H9 (cell line): ENCODE results near the gene BAIAP2L1. TPM values are rescaled to one million over a fixed set of nuclear protein-coding genes. Genes with fewer than 3 reads are reported as not detected.
A peak's percentile ranks its signal among the peaks of the same experiment; 100 is the strongest.

Source experiments
- DNase-seq: peaks from one replicate; pipeline ENCODE4 v3.0.0-alpha.2; 2017
- H2AFZ ChIP-seq: one replicate; pipeline ENCODE4 v1.6.1; 2013; ENCODE audit warnings: mild to moderate bottlenecking, low read length, control low read depth, moderate library complexity
- H2AK5ac ChIP-seq: 2 replicates; pipeline ENCODE4 v1.6.1; 2013; ENCODE audit warnings: low read length, control low read depth, mixed read lengths; ENCODE audit not compliant: insufficient read length
- H2BK120ac ChIP-seq: one replicate; pipeline ENCODE4 v1.6.1; 2013; ENCODE audit warnings: low read depth, mild to moderate bottlenecking, low read length, control low read depth, inconsistent platforms; ENCODE audit not compliant: poor library complexity, severe bottlenecking
- H2BK12ac ChIP-seq: 2 replicates; pipeline ENCODE4 v1.6.1; 2013; ENCODE audit warnings: low read length, control low read depth, mixed read lengths, low read depth; ENCODE audit not compliant: insufficient read length
- H2BK15ac ChIP-seq: 2 replicates; pipeline ENCODE4 v1.6.1; 2013; ENCODE audit warnings: low read depth, low read length, control low read depth
- H2BK20ac ChIP-seq: one replicate; pipeline ENCODE4 v1.6.1; 2013; ENCODE audit warnings: low read depth, mild to moderate bottlenecking, low read length, control low read depth, inconsistent platforms; ENCODE audit not compliant: poor library complexity, severe bottlenecking
- H2BK5ac ChIP-seq: 2 replicates; pipeline ENCODE4 v1.6.1; 2013; ENCODE audit warnings: low read length, control low read depth, mixed read lengths; ENCODE audit not compliant: insufficient read length
- H3K14ac ChIP-seq: 2 replicates; pipeline ENCODE4 v1.6.1; 2013; ENCODE audit warnings: low read length, control low read depth; ENCODE audit not compliant: insufficient read depth
- H3K18ac ChIP-seq: 2 replicates; pipeline ENCODE4 v1.6.1; 2013; ENCODE audit warnings: low read depth, mild to moderate bottlenecking, mixed read lengths, low read length, control low read depth; ENCODE audit not compliant: insufficient read length
- H3K23ac ChIP-seq: 2 replicates; pipeline ENCODE4 v1.6.1; 2013; ENCODE audit warnings: low read length, control low read depth, mixed read lengths, low read depth; ENCODE audit not compliant: insufficient read length
- H3K23me2 ChIP-seq: 2 replicates; pipeline ENCODE4 v1.6.1; 2013; ENCODE audit warnings: low read depth, mild to moderate bottlenecking, mixed read lengths, low read length, control low read depth; ENCODE audit not compliant: insufficient read length, poor library complexity, severe bottlenecking
- H3K27ac ChIP-seq: 2 replicates; pipeline ENCODE4 v1.5.1; 2013; ENCODE audit warnings: low read length, control low read depth, mixed read lengths, low read depth; ENCODE audit not compliant: insufficient read length
- H3K27me3 ChIP-seq: 2 replicates; pipeline ENCODE4 v1.6.1; 2013; ENCODE audit warnings: low read length, control low read depth, inconsistent platforms; ENCODE audit not compliant: insufficient read depth
- H3K4ac ChIP-seq: 2 replicates; pipeline ENCODE4 v1.6.1; 2013; ENCODE audit warnings: low read depth, mild to moderate bottlenecking, control low read depth, inconsistent platforms, low read length, moderate library complexity
- H3K4me1 ChIP-seq: 2 replicates; pipeline ENCODE4 v1.6.1; 2013; ENCODE audit warnings: low read length, control low read depth, inconsistent platforms; ENCODE audit not compliant: insufficient read depth
- H3K4me2 ChIP-seq: 2 replicates; pipeline ENCODE4 v1.6.1; 2013; ENCODE audit warnings: low read length, control low read depth, mixed read lengths; ENCODE audit not compliant: insufficient read length, insufficient read depth
- H3K56ac ChIP-seq: 2 replicates; pipeline ENCODE4 v1.6.1; 2013; ENCODE audit warnings: low read depth, mild to moderate bottlenecking, mixed read lengths, low read length, control low read depth; ENCODE audit not compliant: insufficient read length
- H3K79me1 ChIP-seq: 2 replicates; pipeline ENCODE4 v1.6.1; 2013; ENCODE audit warnings: low read depth, mild to moderate bottlenecking, moderate library complexity, low read length, control low read depth, inconsistent platforms; ENCODE audit not compliant: insufficient read depth, poor library complexity, severe bottlenecking
- H3K79me2 ChIP-seq: 2 replicates; pipeline ENCODE4 v1.6.1; 2013; ENCODE audit warnings: low read length, control low read depth, inconsistent platforms; ENCODE audit not compliant: insufficient read depth
- H3K9ac ChIP-seq: 2 replicates; pipeline ENCODE4 v1.6.1; 2013; ENCODE audit warnings: low read length, control low read depth, mixed read lengths; ENCODE audit not compliant: insufficient read length; ENCODE audit errors: extremely low read depth
- H3K9me3 ChIP-seq: one replicate; pipeline ENCODE4 v1.6.1; 2013; ENCODE audit warnings: low read depth, low read length, inconsistent platforms; ENCODE audit not compliant: control insufficient read depth
- H3T11ph ChIP-seq: one replicate; pipeline ENCODE4 v1.6.1; 2013; ENCODE audit warnings: mild to moderate bottlenecking, low read length, control low read depth, inconsistent platforms
- H4K20me1 ChIP-seq: one replicate; pipeline ENCODE4 v1.6.1; 2013; ENCODE audit not compliant: control insufficient read depth, insufficient read length, insufficient read depth
- H4K5ac ChIP-seq: 2 replicates; pipeline ENCODE4 v1.6.1; 2013; ENCODE audit warnings: low read depth, mild to moderate bottlenecking, mixed read lengths, low read length, control low read depth; ENCODE audit not compliant: insufficient read length
- H4K8ac ChIP-seq: replicated peaks from 2 replicates; pipeline ENCODE4 v1.6.1; 2013; ENCODE audit warnings: low read length, control low read depth, mixed read lengths, low read depth; ENCODE audit not compliant: insufficient read length
- H4K91ac ChIP-seq: 2 replicates; pipeline ENCODE4 v1.6.1; 2013; ENCODE audit warnings: low read depth, mild to moderate bottlenecking, moderate library complexity, mixed read lengths, low read length, control low read depth; ENCODE audit not compliant: insufficient read length
- H3K27ac Mint-ChIP-seq, 3 experiments: 2 replicates in 2 of 3; 3 replicates in 1 of 3; pipeline ENCODE4 v1.8.0; 2020 to 2021; ENCODE audit warnings: mixed read lengths in 3 of 3, mild to moderate bottlenecking in 1 of 3, moderate library complexity in 1 of 3
- H3K27me3 Mint-ChIP-seq: 2 replicates; pipeline ENCODE4 v1.8.0; 2021; ENCODE audit warnings: low read depth, mild to moderate bottlenecking, moderate library complexity, mixed read lengths
- H3K36me3 Mint-ChIP-seq, 3 experiments: 2 replicates in 2 of 3; 3 replicates in 1 of 3; pipeline ENCODE4 v1.8.0; 2020 to 2021; ENCODE audit warnings: low read depth in 3 of 3, mixed read lengths in 3 of 3; ENCODE audit not compliant: insufficient read depth in 1 of 3
- H3K4me1 Mint-ChIP-seq, 2 experiments: 2 replicates each; pipeline ENCODE4 v1.8.0; 2020; ENCODE audit warnings: mixed read lengths in 2 of 2
- H3K4me3 Mint-ChIP-seq, 2 experiments: 2 replicates in 1 of 2; 3 replicates in 1 of 2; pipeline ENCODE4 v1.8.0; 2020 to 2021; ENCODE audit warnings: mild to moderate bottlenecking in 2 of 2, mixed read lengths in 2 of 2, moderate library complexity in 1 of 2
- H3K9me3 Mint-ChIP-seq, 2 experiments: 2 replicates in 1 of 2; 3 replicates in 1 of 2; pipeline ENCODE4 v1.8.0; 2020; ENCODE audit warnings: mild to moderate bottlenecking in 2 of 2, mixed read lengths in 2 of 2, moderate library complexity in 1 of 2
- CTCF ChIP-seq: fragments of 200-600 bp; sonication (generic); conservative IDR thresholded peaks from 3 replicates; pipeline ENCODE4 v1.8.0; 2021; ENCODE audit warnings: antibody characterized with exemption, mild to moderate bottlenecking
- WGBS: extraction: QIAGEN DNeasy Blood & Tissue Kit; methylation state at CpG from one replicate; pipeline ENCODE4 v1.1.7; 2013; ENCODE audit warnings: missing lambda C conversion rate, low lambda C conversion rate, mixed read lengths; ENCODE audit not compliant: insufficient read length; ENCODE audit errors: extremely low coverage; 5-methylcytosine and 5-hydroxymethylcytosine counted together
- total RNA-seq: library from RNA; stranded (reverse); gene quantifications from 2 replicates; pipeline ENCODE4 v1.2.1, GENCODE V29; 2021

Gene BAIAP2L1
- total RNA-seq, 1 experiment from 2014 or later: 25.9 TPM

- no peak for TF ChIP-seq CTCF
- H3K27ac ChIP-seq: no peak overlapping the region
- H3K9ac ChIP-seq: peak overlapping the region; percentile 69
- no peak overlapping the region for H4K8ac ChIP-seq
- peak overlapping the region; percentile 69 for H3K4me2 ChIP-seq
- H3K79me1 ChIP-seq: peaks cover 6% of the 10 kb centered on the region
- no peak for DNase-seq
- no peak overlapping the region for H3K18ac ChIP-seq
- no peaks in the 10 kb centered on the region; the same call in 1 of the 2 replicates for H3K4me1 ChIP-seq
- no peak overlapping the region for H2BK12ac ChIP-seq
- no peaks in the 10 kb centered on the region; the same call in 1 of the 2 replicates for H3K79me2 ChIP-seq
- no peak overlapping the region for H3K23ac ChIP-seq
- H3K23me2 ChIP-seq: peaks cover 11% of the 10 kb centered on the region
- no peak overlapping the region for H2BK120ac ChIP-seq
- Mint-ChIP-seq H3K4me3 (peak overlapping the region; percentile 84 to 89), H3K27me3 (peaks cover 2% of the 10 kb centered on the region), H3K36me3 (peaks cover 6 to 15% (median 13%) of the 10 kb centered on the region in 3 experiments), H3K4me1 (peaks cover 28 to 36% of the 10 kb centered on the region in 2 experiments), H3K27ac (peak overlapping the region in 1 of 3 experiments; percentile 94; a peak in 3 of 7 replicates), H3K9me3 (no peaks in the 10 kb centered on the region)
- H3K56ac ChIP-seq: no peak overlapping the region
- no peak overlapping the region for H2AFZ ChIP-seq
- H2BK5ac ChIP-seq: no peak overlapping the region
- peak overlapping the region; percentile 58; the same call in 1 of the 2 replicates for H3K14ac ChIP-seq
- H2AK5ac ChIP-seq: no peak overlapping the region
- no peaks in the 10 kb centered on the region for H3K9me3 ChIP-seq
- H2BK15ac ChIP-seq: no peak overlapping the region
- no peak overlapping the region for H3K4ac ChIP-seq
- no peaks in the 10 kb centered on the region for H4K20me1 ChIP-seq
- H4K91ac ChIP-seq: no peak overlapping the region
- H4K5ac ChIP-seq: no peak overlapping the region
- WGBS: no CpG with 5 or more reads among the region's 77 CpGs
- no peak overlapping the region for H2BK20ac ChIP-seq
- H3T11ph ChIP-seq: no peak overlapping the region
- no peaks in the 10 kb centered on the region for H3K27me3 ChIP-seq
Observed at GRCh38 chr7:98281757-98282606, 118.9 kb downstream of the BAIAP2L1 start.
